ENCODE data around the gene RPA1.

- no peak for TF ChIP-seq CTCF (IDR thresholded peaks at IDR 0.05; ENCODE audit: low read depth, low read length, missing input control)
- no peak for TF ChIP-seq JUND (IDR thresholded peaks at IDR 0.05)
- TF ChIP-seq RXRA (IDR thresholded peaks at IDR 0.05): no peak
- TF ChIP-seq, protein P1, sequence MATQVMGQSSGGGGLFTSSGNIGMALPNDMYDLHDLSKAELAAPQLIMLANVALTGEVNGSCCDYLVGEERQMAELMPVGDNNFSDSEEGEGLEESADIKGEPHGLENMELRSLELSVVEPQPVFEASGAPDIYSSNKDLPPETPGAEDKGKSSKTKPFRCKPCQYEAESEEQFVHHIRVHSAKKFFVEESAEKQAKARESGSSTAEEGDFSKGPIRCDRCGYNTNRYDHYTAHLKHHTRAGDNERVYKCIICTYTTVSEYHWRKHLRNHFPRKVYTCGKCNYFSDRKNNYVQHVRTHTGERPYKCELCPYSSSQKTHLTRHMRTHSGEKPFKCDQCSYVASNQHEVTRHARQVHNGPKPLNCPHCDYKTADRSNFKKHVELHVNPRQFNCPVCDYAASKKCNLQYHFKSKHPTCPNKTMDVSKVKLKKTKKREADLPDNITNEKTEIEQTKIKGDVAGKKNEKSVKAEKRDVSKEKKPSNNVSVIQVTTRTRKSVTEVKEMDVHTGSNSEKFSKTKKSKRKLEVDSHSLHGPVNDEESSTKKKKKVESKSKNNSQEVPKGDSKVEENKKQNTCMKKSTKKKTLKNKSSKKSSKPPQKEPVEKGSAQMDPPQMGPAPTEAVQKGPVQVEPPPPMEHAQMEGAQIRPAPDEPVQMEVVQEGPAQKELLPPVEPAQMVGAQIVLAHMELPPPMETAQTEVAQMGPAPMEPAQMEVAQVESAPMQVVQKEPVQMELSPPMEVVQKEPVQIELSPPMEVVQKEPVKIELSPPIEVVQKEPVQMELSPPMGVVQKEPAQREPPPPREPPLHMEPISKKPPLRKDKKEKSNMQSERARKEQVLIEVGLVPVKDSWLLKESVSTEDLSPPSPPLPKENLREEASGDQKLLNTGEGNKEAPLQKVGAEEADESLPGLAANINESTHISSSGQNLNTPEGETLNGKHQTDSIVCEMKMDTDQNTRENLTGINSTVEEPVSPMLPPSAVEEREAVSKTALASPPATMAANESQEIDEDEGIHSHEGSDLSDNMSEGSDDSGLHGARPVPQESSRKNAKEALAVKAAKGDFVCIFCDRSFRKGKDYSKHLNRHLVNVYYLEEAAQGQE (IDR thresholded peaks at IDR 0.05): no peak
- TF ChIP-seq FOXA1 (IDR thresholded peaks at IDR 0.05): no peak
- TF ChIP-seq, protein P2, sequence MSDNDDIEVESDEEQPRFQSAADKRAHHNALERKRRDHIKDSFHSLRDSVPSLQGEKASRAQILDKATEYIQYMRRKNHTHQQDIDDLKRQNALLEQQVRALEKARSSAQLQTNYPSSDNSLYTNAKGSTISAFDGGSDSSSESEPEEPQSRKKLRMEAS (IDR thresholded peaks at IDR 0.05): no peak
- no peak for TF ChIP-seq YY1 (IDR thresholded peaks at IDR 0.05)
- TF ChIP-seq TAF1 (conservative IDR thresholded peaks at IDR 0.05): no peak
- TF ChIP-seq RAD21 (IDR thresholded peaks at IDR 0.05): no peak
- no peak for TF ChIP-seq ZBTB33 (IDR thresholded peaks at IDR 0.05)
Observed at GRCh38 chr17:1890758-1891450, 61.1 kb downstream of the RPA1 start.
